B cell (primary cell): Measurements from ENCODE around the gene DNMBP.

Experiments used
- CTCF ChIP-seq: fragments of 200-600 bp; IDR thresholded peaks from one replicate; pipeline ENCODE4 v1.8.0; 2022; ENCODE audit warnings: antibody characterized with exemption, mild to moderate bottlenecking
- EZH2 ChIP-seq: IDR thresholded peaks from 2 replicates; pipeline ENCODE4 v1.6.1; 2012; ENCODE audit warnings: borderline replicate concordance, low read depth, mild to moderate bottlenecking, moderate library complexity, low read length; ENCODE audit not compliant: insufficient read depth, poor library complexity, severe bottlenecking

DNA sequence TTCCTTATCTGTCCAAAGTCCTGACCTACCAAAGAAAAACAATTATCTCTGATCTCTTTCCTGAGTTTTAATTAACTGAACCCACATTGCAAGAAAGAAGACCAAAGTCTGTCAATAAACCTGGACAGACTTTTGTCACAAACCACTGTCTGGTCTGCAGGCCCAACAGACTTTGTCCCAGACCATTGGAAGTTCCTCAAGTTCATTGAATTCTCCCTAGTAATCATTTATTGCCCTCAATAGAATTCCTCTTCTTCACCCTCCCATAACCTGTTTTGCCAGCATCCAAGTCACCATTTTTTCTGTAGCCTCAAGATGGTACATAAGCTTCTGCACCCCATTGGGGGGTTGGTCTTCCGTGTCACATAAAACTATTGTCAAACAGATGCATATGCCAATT, 3.9 kb upstream of the DNMBP start:
- TF ChIP-seq CTCF, result no peak
- TF ChIP-seq EZH2, result no peak
